Cardiac muscle cell (in vitro differentiated cells and primary cell): Measurements from ENCODE around the gene PLPP7. TPM values are rescaled to one million over a fixed set of nuclear protein-coding genes. Genes with fewer than 3 reads are reported as not detected.
"Not testable (repeated sequence)": the region's sequence is repeated elsewhere in the genome, so short reads cannot be mapped to it uniquely, and the experiment has no call there.

Experiments
- DNase-seq, 2 donors: peaks; one replicate each; pipeline versions ENCODE4 v3.0.0 to v3.0.0-alpha.2; 2010 to 2017; ENCODE audit warnings: low read depth in 1 of 2, low spot score in 1 of 2
- H3K27ac ChIP-seq: fragments of 200-600 bp; sonication (generic); 2 replicates; pipeline ENCODE4 v1.5.1; 2016
- H3K27me3 ChIP-seq: fragments of 200-600 bp; sonication (generic); 2 replicates; pipeline ENCODE4 v1.6.0; 2016; ENCODE audit warnings: control low read depth
- H3K36me3 ChIP-seq: fragments of 200-600 bp; sonication (generic); 2 replicates; pipeline ENCODE4 v1.5.1; 2016; ENCODE audit warnings: control low read depth
- H3K4me1 ChIP-seq: fragments of 200-600 bp; sonication (generic); 2 replicates; pipeline ENCODE4 v1.8.1; 2017; ENCODE audit warnings: low read depth, mild to moderate bottlenecking, mixed run types
- H3K4me3 ChIP-seq: fragments of 200-600 bp; sonication (generic); 2 replicates; pipeline ENCODE4 v1.5.1; 2016; ENCODE audit warnings: mild to moderate bottlenecking
- H3K9me3 ChIP-seq: fragments of 200-600 bp; sonication (generic); 2 replicates; pipeline ENCODE4 v1.5.1; 2017; ENCODE audit warnings: low read depth, mild to moderate bottlenecking, control low read depth
- CTCF ChIP-seq: IDR thresholded peaks from 2 replicates; pipeline ENCODE4 v1.5.1; 2012; ENCODE audit warnings: low read depth, mild to moderate bottlenecking, low read length
- polyA plus RNA-seq: library from polyadenylated mRNA; unstranded; fragments of >200 nt; fragmentation: Nextera tagmentation; extraction: Ambion mirVana; gene quantifications from 2 replicates; pipeline ENCODE4 v1.2.1, GENCODE V29; 2016
- total RNA-seq: library from RNA; depleted of rRNA; stranded (reverse); fragments of >200 nt; gene quantifications from 2 replicates; pipeline ENCODE4 v1.2.3, GENCODE V29; 2016

The PLPP7 gene
- total and polyA plus RNA-seq, 2 experiments from 2014 or later = 36.9 to 52.5 TPM

GRCh38 chr9:131320031-131320685 is 30.6 kb downstream of the PLPP7 start:
- Histone ChIP-seq H3K27ac (no peak overlapping the region), H3K9me3 (no peaks in the 10 kb centered on the region), H3K4me1 (no peaks in the 10 kb centered on the region), H3K27me3 (no peaks in the 10 kb centered on the region), H3K4me3 (no peak overlapping the region), H3K36me3 (no peaks in the 10 kb centered on the region)
- peak in 1 of 2 donors; percentile 21 for DNase-seq
- no peak for TF ChIP-seq CTCF

- Histone ChIP-seq H3K9me3 (no peaks in the 10 kb centered on the region), H3K36me3 (no peaks in the 10 kb centered on the region), H3K27ac (no peak overlapping the region), H3K4me1 (peaks cover 7% of the 10 kb centered on the region), H3K27me3 (no peaks in the 10 kb centered on the region), H3K4me3 (no peak overlapping the region)
- TF ChIP-seq CTCF = no peak
- DNase-seq = no peak
Measured at GRCh38 chr9:131323629-131324028, 34.1 kb downstream of the PLPP7 start.

GRCh38 chr9:131324736-131325679 is 35.5 kb downstream of the PLPP7 start:
- TF ChIP-seq CTCF = no peak
- peak overlapping the region; percentile 18 for H3K27ac ChIP-seq
- H3K4me3 ChIP-seq = no peak overlapping the region
- no peaks in the 10 kb centered on the region for H3K9me3 ChIP-seq
- no peak for DNase-seq
- H3K4me1 ChIP-seq = peaks cover 19% of the 10 kb centered on the region
- H3K36me3 ChIP-seq = no peaks in the 10 kb centered on the region
- no peaks in the 10 kb centered on the region for H3K27me3 ChIP-seq

- no peak overlapping the region for H3K4me3 ChIP-seq
- TF ChIP-seq CTCF = no peak
Measured at GRCh38 chr9:131329241-131329641, 39.7 kb downstream of the PLPP7 start.

GRCh38 chr9:131330814-131331600 is 41.5 kb downstream of the PLPP7 start:
- Histone ChIP-seq H3K27me3 (no peaks in the 10 kb centered on the region), H3K27ac (peak overlapping the region; percentile 100), H3K4me3 (no peak overlapping the region), H3K36me3 (no peaks in the 10 kb centered on the region), H3K9me3 (no peaks in the 10 kb centered on the region), H3K4me1 (peaks cover 38% of the 10 kb centered on the region)
- TF ChIP-seq CTCF = no peak
- peak; percentile 37 to 97 for DNase-seq

More at GRCh38 chr9:131329241-131329641, 39.7 kb downstream of the PLPP7 start:
- Histone ChIP-seq H3K4me1 (peaks cover 34% of the 10 kb centered on the region), H3K27me3 (no peaks in the 10 kb centered on the region), H3K27ac (peak overlapping the region; percentile 100), H3K36me3 (no peaks in the 10 kb centered on the region), H3K9me3 (no peaks in the 10 kb centered on the region)
- DNase-seq = no peak

- H3K9me3 ChIP-seq, H3K27me3 ChIP-seq, H3K4me3 ChIP-seq, H3K36me3 ChIP-seq, DNase-seq: not testable (repeated sequence)
- peaks cover 38% of the 10 kb centered on the region for H3K4me1 ChIP-seq
- peak overlapping the region; percentile 100 for H3K27ac ChIP-seq
Measured at GRCh38 chr9:131331996-131332395, 42.5 kb downstream of the PLPP7 start.
